Adrenal gland (tissue), 12 donors: ENCODE measurements around the gene RAD51B. TPM values are rescaled to one million over a fixed set of nuclear protein-coding genes. Genes with fewer than 3 reads are reported as not detected.

Source experiments
- DNase-seq, 7 donors: peaks; one replicate each; pipeline ENCODE4 v3.0.0-alpha.2; 2019 to 2020
- H3K27ac ChIP-seq, 5 donors: fragments of 200-600 bp; sonication (generic) in 4 of 5; 1 replicate in 3 of 5; 2 replicates in 2 of 5; pipeline versions ENCODE4 v1.5.1 to v1.8.0; 2016 to 2020; ENCODE audit warnings: mild to moderate bottlenecking in 1 of 5
- H3K27me3 ChIP-seq: fragments of 200-600 bp; 2 replicates; pipeline ENCODE4 v1.8.0; 2021
- H3K36me3 ChIP-seq, 2 donors: fragments of 200-600 bp; replicated peaks in 1 of 2; 1 replicate in 1 of 2; 2 replicates in 1 of 2; pipeline versions ENCODE4 v1.5.1 to v1.8.0; 2018 to 2022
- H3K4me1 ChIP-seq, 2 donors: fragments of 200-600 bp; replicated peaks in 1 of 2; 1 replicate in 1 of 2; 2 replicates in 1 of 2; pipeline versions ENCODE4 v1.5.1 to v1.8.0; 2018 to 2021
- H3K4me3 ChIP-seq, 4 donors: fragments of 200-600 bp; sonication (generic) in 3 of 4; one replicate each; pipeline ENCODE4 v1.5.1; 2016 to 2018
- H3K9me3 ChIP-seq, 3 donors: fragments of 200-600 bp; sonication (generic) in 1 of 3; replicated peaks in 1 of 3; 1 replicate in 2 of 3; 2 replicates in 1 of 3; pipeline versions ENCODE4 v1.5.1 to v1.8.0; 2016 to 2021
- POLR2A ChIP-seq, 2 donors: fragments of 450-650 bp; IDR thresholded peaks; one replicate each; pipeline ENCODE4 v1.6.1; 2017; ENCODE audit warnings: antibody characterized with exemption in 2 of 2, mild to moderate bottlenecking in 2 of 2, moderate library complexity in 1 of 2
- WGBS, 4 donors: extraction: QIAGEN DNeasy Blood & Tissue Kit in 2 of 4; methylation state at CpG; one replicate each; pipeline versions ENCODE4 v1.1.5 to v1.1.7; 2013 to 2017; 5-methylcytosine and 5-hydroxymethylcytosine counted together
- intact Hi-C, 2 donors: fragments of 100-400 bp; cut with DNase I; formaldehyde crosslinking; loops; one replicate each; pipeline versions ENCODE4 v1.14.1 to v1.15.0; 2022 to 2023
- polyA plus RNA-seq, 3 donors: library from polyadenylated mRNA; stranded (reverse); fragments of 200-250 nt in 2 of 3; fragments of 350-450 nt in 1 of 3; fragmentation: Illumina TruSeq in 1 of 3; extraction: RNeasy Lipid Tissue Mini Kit (QIAGEN cat#74804) in 1 of 3; gene quantifications; one replicate each; pipeline ENCODE4 v1.2.3, GENCODE V29; 2013 to 2014
- total RNA-seq, 9 donors: library from RNA; depleted of rRNA in 4 of 9; stranded (reverse); fragments of >200 nt in 4 of 9; fragments of 120-200 nt in 1 of 9; fragmentation: NEBNext Ultra II Directional in 1 of 9; extraction: Animal tissue kit (Norgen Biotek cat#: 25700) in 1 of 9; gene quantifications; one replicate each; pipeline versions ENCODE4 v1.1.0 to v1.2.4, GENCODE V29; 2013 to 2023
- TF ChIP-seq, protein P1 (sequence below), 6 experiments: fragments of 450-650 bp in 4 of 6; fragments of 200-600 bp in 2 of 6; sonication (generic) in 1 of 6; IDR thresholded peaks; 1 replicate in 5 of 6; 2 replicates in 1 of 6; pipeline versions ENCODE4 v1.5.1 to v1.8.0; 2016 to 2021; ENCODE audit warnings: antibody characterized with exemption in 6 of 6, mild to moderate bottlenecking in 2 of 6, moderate library complexity in 1 of 6
- donor health status: healthy with polysubstance abuse.
- donor health status: Bipolar disorder and iron deficiency.
- donor health status: DM: yes; HTN: yes; CAD: no.
- donor health status: DM: no; HTN: no; CAD: no.
- donor health status: DM: no; HTN: no; CAD: no.
- donor health status: DM: yes; HTN: yes; CAD: no.

The RAD51B gene
- total and polyA plus RNA-seq, 12 donors: 2.3 to 24.6 (median 12.4) TPM

DNA sequence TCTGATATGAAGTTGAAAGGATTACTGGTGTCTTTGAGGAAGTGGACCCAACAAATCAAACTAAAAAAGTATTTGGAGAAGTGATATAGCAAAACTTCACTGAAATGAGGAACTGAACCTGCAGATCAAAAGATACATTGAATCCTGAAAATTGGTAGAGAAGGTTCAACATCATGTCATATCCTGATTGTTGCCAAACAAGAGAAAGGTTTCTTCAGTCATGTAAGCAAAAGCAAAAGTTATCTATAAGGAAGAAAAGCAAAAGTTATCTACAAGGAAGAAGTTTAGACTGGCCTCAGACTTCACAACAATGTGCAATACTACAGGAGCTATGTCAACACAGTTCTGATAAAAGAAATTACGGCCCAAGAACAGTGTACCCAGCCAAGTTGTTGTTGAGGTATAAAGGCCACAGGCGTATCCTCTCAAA lies 142.7 kb downstream of the RAD51B start:
- H3K27ac ChIP-seq: no peak overlapping the region
- H3K27me3 ChIP-seq: no peaks in the 10 kb centered on the region
- WGBS, 4 donors: 58 to 79% (median 68%) methylated on average over 2 of the region's 2 CpGs
- TF ChIP-seq, protein P1, sequence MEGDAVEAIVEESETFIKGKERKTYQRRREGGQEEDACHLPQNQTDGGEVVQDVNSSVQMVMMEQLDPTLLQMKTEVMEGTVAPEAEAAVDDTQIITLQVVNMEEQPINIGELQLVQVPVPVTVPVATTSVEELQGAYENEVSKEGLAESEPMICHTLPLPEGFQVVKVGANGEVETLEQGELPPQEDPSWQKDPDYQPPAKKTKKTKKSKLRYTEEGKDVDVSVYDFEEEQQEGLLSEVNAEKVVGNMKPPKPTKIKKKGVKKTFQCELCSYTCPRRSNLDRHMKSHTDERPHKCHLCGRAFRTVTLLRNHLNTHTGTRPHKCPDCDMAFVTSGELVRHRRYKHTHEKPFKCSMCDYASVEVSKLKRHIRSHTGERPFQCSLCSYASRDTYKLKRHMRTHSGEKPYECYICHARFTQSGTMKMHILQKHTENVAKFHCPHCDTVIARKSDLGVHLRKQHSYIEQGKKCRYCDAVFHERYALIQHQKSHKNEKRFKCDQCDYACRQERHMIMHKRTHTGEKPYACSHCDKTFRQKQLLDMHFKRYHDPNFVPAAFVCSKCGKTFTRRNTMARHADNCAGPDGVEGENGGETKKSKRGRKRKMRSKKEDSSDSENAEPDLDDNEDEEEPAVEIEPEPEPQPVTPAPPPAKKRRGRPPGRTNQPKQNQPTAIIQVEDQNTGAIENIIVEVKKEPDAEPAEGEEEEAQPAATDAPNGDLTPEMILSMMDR (IDR thresholded peaks at IDR 0.05): no peak
- no peak for TF ChIP-seq POLR2A (IDR thresholded peaks at IDR 0.05)
- DNase-seq: no peak
- peaks cover 0 to 6% of the 10 kb centered on the region in 2 donors for H3K4me1 ChIP-seq
- no peak overlapping the region for H3K4me3 ChIP-seq
- intact Hi-C loops: no loop called here
- H3K36me3 ChIP-seq: no peaks in the 10 kb centered on the region
- H3K9me3 ChIP-seq: no peaks in the 10 kb centered on the region

DNA sequence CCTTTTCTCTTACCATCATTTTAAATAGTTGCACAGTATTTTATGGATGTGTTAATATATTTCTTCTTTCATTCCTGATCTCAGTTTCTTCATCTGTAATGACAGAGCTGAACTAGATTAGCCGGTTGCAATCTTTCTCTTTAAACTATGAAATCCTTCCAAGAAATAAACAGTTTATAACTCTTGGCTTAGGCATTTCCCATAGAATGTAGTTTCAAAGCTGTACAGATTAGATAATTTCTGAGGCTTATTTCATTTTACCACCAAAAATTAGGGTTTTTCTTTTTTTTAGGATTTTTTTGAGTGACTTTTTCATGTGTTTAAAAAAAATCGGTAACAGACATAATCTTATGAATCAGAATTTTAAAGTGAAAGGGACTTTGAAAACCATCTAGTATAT lies 144.0 kb downstream of the RAD51B start:
- H3K27me3 ChIP-seq: no peaks in the 10 kb centered on the region
- no peak for DNase-seq
- H3K9me3 ChIP-seq: no peaks in the 10 kb centered on the region
- no peaks in the 10 kb centered on the region for H3K36me3 ChIP-seq
- WGBS, 4 donors: 60 to 70% (median 67%) methylated on average over 2 of the region's 2 CpGs
- H3K4me3 ChIP-seq: peak overlapping the region in 1 of 4 donors; percentile 13
- no peak overlapping the region for H3K27ac ChIP-seq
- TF ChIP-seq, protein P1 (IDR thresholded peaks at IDR 0.05): no peak
- no peak for TF ChIP-seq POLR2A (IDR thresholded peaks at IDR 0.05)
- H3K4me1 ChIP-seq: peaks cover 0 to 6% of the 10 kb centered on the region in 2 donors
- intact Hi-C loops: no loop called here

DNA sequence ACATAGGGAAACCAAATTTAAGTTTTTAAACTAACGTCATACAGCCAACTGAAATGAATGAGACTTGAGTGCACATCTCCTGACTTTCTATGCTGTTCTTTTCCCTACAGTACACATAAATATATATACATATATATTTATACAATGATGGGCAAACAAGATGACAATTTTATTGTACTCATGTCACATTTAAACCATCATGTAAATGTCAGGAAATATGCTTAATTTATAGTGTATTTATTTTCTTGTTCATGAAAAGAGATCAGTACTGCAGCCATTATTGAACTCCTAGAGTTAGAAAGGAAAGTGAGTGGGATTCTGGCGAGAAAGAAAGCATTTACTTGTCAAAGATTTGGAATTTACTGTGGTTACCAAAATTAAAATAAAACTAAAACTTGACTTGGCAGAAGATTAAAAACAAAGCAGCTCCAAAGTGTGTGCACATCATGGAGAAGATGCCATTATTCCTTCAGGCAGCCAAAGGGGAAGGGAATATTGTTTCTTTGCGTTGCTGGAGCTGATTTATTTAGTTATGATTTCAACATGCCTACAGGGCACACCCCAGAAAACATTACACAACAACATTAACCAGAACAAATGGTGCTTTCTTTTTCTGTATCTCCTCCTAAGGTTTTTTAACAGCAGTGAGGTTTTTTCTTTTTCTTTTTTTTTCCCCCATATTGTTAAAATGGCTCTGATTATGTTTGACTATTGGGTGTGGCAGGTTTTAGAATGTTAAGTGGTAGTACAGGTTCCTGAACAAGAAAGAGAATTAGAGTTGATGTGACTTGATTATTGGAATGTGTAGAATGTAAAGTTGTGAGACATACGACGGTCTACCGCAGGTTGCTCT lies 144.6 kb downstream of the RAD51B start:
- Histone ChIP-seq H3K4me1 (peaks cover 0 to 6% of the 10 kb centered on the region in 2 donors), H3K9me3 (no peaks in the 10 kb centered on the region), H3K27ac (no peak overlapping the region), H3K36me3 (no peaks in the 10 kb centered on the region), H3K27me3 (no peaks in the 10 kb centered on the region), H3K4me3 (peak overlapping the region in 1 of 4 donors; percentile 18)
- WGBS, 4 donors: 77 to 80% (median 78%) methylated on average over 6 of the region's 6 CpGs
- no peak for TF ChIP-seq POLR2A (IDR thresholded peaks at IDR 0.05)
- TF ChIP-seq, protein P1 (IDR thresholded peaks at IDR 0.05): no peak
- no peak for DNase-seq
- intact Hi-C loops: no loop called here

DNA sequence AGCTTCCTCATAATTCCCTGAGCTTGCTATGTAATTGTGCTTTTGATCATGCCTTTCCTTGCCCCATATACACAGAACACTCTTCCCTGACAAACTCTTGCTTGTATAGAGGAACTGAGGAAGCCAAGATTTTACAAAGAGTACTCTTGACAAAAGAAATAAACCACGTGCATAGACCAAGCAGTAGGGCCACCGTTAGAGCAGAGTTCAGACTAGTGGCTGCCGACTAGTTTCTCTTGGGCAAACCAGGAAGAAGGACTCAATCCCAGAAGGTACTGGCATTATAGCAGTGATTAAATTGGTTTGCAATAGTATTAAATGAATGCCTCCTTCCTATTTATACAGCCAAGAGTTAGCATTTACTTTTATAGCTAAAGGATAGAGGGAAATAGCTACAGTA lies 146.1 kb downstream of the RAD51B start:
- intact Hi-C loops: no loop called here
- Histone ChIP-seq H3K27ac (no peak overlapping the region), H3K4me1 (peaks cover 0 to 6% of the 10 kb centered on the region in 2 donors), H3K36me3 (no peaks in the 10 kb centered on the region), H3K27me3 (no peaks in the 10 kb centered on the region), H3K9me3 (no peaks in the 10 kb centered on the region), H3K4me3 (no peak overlapping the region)
- no peak for TF ChIP-seq POLR2A (IDR thresholded peaks at IDR 0.05)
- TF ChIP-seq, protein P1 (IDR thresholded peaks at IDR 0.05): no peak
- no peak for DNase-seq
- 78 to 90% (median 85%) methylated on average over 3 of the region's 3 CpGs for WGBS, 4 donors
